SU-DHL-6 (cell line): Measurements from ENCODE around the gene CCDC200.

Experiments
- H2AFZ ChIP-seq: fragments of 200-600 bp; sonication (generic); 2 replicates; pipeline ENCODE4 v1.6.1; 2014; ENCODE audit warnings: low read depth, mild to moderate bottlenecking, moderate library complexity, mixed read lengths, antibody characterized with exemption, low read length; ENCODE audit not compliant: severe bottlenecking
- H3F3A ChIP-seq: fragments of 200-600 bp; shearing (Covaris generic); 2 replicates; pipeline ENCODE4 v1.6.0; 2016; ENCODE audit warnings: antibody characterized with exemption, mild to moderate bottlenecking; ENCODE audit not compliant: insufficient read depth
- H3K27ac ChIP-seq: fragments of 200-600 bp; sonication (generic); 2 replicates; pipeline ENCODE4 v1.5.1; 2016; ENCODE audit warnings: low read depth, mild to moderate bottlenecking, low read length, moderate library complexity, mixed read lengths
- H3K27me3 ChIP-seq: fragments of 200-600 bp; sonication (generic), shearing (Covaris generic); 2 replicates; pipeline ENCODE4 v1.6.0; 2014; ENCODE audit warnings: mild to moderate bottlenecking, low read length
- H3K36me3 ChIP-seq: fragments of 200-600 bp; sonication (generic); 2 replicates; pipeline ENCODE4 v1.6.1; 2014; ENCODE audit warnings: mild to moderate bottlenecking, low read length, mixed read lengths
- H3K4me2 ChIP-seq: fragments of 300-600, 200-600 bp; shearing (Covaris generic), sonication (generic); 2 replicates; pipeline ENCODE4 v1.6.0; 2014; ENCODE audit warnings: low read length, low read depth, mild to moderate bottlenecking; ENCODE audit not compliant: poor library complexity, severe bottlenecking
- H3K4me3 ChIP-seq: fragments of 200-600 bp; sonication (generic); 2 replicates; pipeline ENCODE4 v1.5.1; 2014; ENCODE audit warnings: antibody characterized with exemption, low read length, mild to moderate bottlenecking, mixed read lengths; ENCODE audit not compliant: insufficient read depth, poor library complexity, severe bottlenecking
- H3K79me2 ChIP-seq: fragments of 200-600 bp; sonication (generic); 2 replicates; pipeline ENCODE4 v1.6.1; 2014; ENCODE audit warnings: mild to moderate bottlenecking, low read length, moderate library complexity; ENCODE audit not compliant: insufficient read depth
- H3K9ac ChIP-seq: fragments of 200-600 bp; sonication (generic); 2 replicates; pipeline ENCODE4 v1.7.0; 2014; ENCODE audit warnings: mild to moderate bottlenecking, low read length
- H3K9me2 ChIP-seq: fragments of 200-600 bp; sonication (generic); replicated peaks from 2 replicates; pipeline ENCODE4 v1.6.1; 2014; ENCODE audit warnings: low read length; ENCODE audit not compliant: insufficient read depth
- H3K9me3 ChIP-seq: fragments of 200-600 bp; sonication (generic); 2 replicates; pipeline ENCODE4 v1.6.1; 2014; ENCODE audit warnings: low read length, mixed read lengths; ENCODE audit not compliant: insufficient read depth
- H4K20me1 ChIP-seq: fragments of 200-600 bp; sonication (generic); 2 replicates; pipeline ENCODE4 v1.6.1; 2014; ENCODE audit warnings: low read depth, mild to moderate bottlenecking, antibody characterized with exemption, low read length, moderate library complexity, mixed read lengths
- CTCF ChIP-seq: fragments of 200-600 bp; sonication (generic); IDR thresholded peaks from one replicate; pipeline ENCODE4 v1.5.1; 2017; ENCODE audit warnings: antibody characterized with exemption, mild to moderate bottlenecking, low read length, moderate library complexity; ENCODE audit not compliant: insufficient read depth, poor library complexity, severe bottlenecking
- EZH2phosphoT487 ChIP-seq: fragments of 200-600 bp; sonication (generic), shearing (Covaris generic); conservative IDR thresholded peaks from 2 replicates; pipeline ENCODE4 v1.6.1; 2018; ENCODE audit warnings: mild to moderate bottlenecking, antibody characterized with exemption, low read length, moderate library complexity, mixed read lengths

CCDC200 gene

GRCh38 chr17:43216369-43216761, 12.1 kb downstream of the CCDC200 start:
- Histone ChIP-seq H3K9me2 (no peaks in the 10 kb centered on the region), H3F3A (0 out of 2 replicates have a peak, but pooled peaks cover 3% of the 10 kb centered on the region), H4K20me1 (no peaks in the 10 kb centered on the region), H3K27ac (no peak overlapping the region), H3K9ac (no peak overlapping the region), H3K79me2 (no peaks in the 10 kb centered on the region), H3K4me2 (no peak overlapping the region), H2AFZ (no peak overlapping the region), H3K27me3 (no peaks in the 10 kb centered on the region), H3K4me3 (no peak overlapping the region), H3K36me3 (no peaks in the 10 kb centered on the region), H3K9me3 (no peaks in the 10 kb centered on the region)
- no peak for TF ChIP-seq EZH2phosphoT487
- no peak for TF ChIP-seq CTCF

- no peaks in the 10 kb centered on the region for H3K27me3 ChIP-seq
- H3F3A ChIP-seq: peaks cover 6% of the 10 kb centered on the region
- no peaks in the 10 kb centered on the region for H4K20me1 ChIP-seq
- no peak overlapping the region for H3K27ac ChIP-seq
- no peaks in the 10 kb centered on the region for H3K36me3 ChIP-seq
- H2AFZ ChIP-seq: no peak overlapping the region
- H3K4me3 ChIP-seq: no peak overlapping the region
- H3K9ac ChIP-seq: no peak overlapping the region
- H3K4me2 ChIP-seq: no peak overlapping the region
- H3K9me2 ChIP-seq: no peaks in the 10 kb centered on the region
- no peak for TF ChIP-seq CTCF
- H3K9me3 ChIP-seq: no peaks in the 10 kb centered on the region
- no peaks in the 10 kb centered on the region for H3K79me2 ChIP-seq
Measured at GRCh38 chr17:43215341-43215740, 13.1 kb downstream of the CCDC200 start.

- Histone ChIP-seq H3K4me3 (no peak overlapping the region), H3K27ac (no peak overlapping the region), H3K36me3 (no peaks in the 10 kb centered on the region), H3K9me2 (no peaks in the 10 kb centered on the region), H4K20me1 (no peaks in the 10 kb centered on the region), H3F3A (peaks cover 12% of the 10 kb centered on the region), H3K9me3 (no peaks in the 10 kb centered on the region), H3K9ac (no peak overlapping the region), H3K4me2 (no peak overlapping the region), H3K27me3 (no peaks in the 10 kb centered on the region), H2AFZ (no peak overlapping the region), H3K79me2 (no peaks in the 10 kb centered on the region)
- TF ChIP-seq CTCF (no peak), EZH2phosphoT487 (no peak)
Measured at GRCh38 chr17:43213545-43213944, 14.9 kb downstream of the CCDC200 start.
